H1 (cell line): ENCODE data around the gene PGM2. TPM values are rescaled to one million over a fixed set of nuclear protein-coding genes. Genes with fewer than 3 reads are reported as not detected.

ENCODE experiments used
- CTCF ChIA-PET: fragments of 300-600 bp; sonication (Branson Sonifier 250); formaldehyde crosslinking; loops from one replicate; lab custom pipeline; 2021; ENCODE audit not compliant: partially characterized antibody; lab: Charles Lee
- POLR2A ChIA-PET: fragments of 300-600 bp; sonication (Branson Sonifier 250); formaldehyde crosslinking; loops from one replicate; lab custom pipeline; 2021; ENCODE audit warnings: inconsistent platforms; ENCODE audit not compliant: partially characterized antibody; lab: Charles Lee
- DNase-seq, 2 experiments: peaks; one replicate each; pipeline versions ENCODE4 v3.0.0 to v3.0.0-alpha.2; 2010 to 2022; ENCODE audit warnings: low spot score in 2 of 2, low read depth in 1 of 2, mixed read lengths in 1 of 2
- FAIRE-seq: peaks from 2 replicates; lab custom pipeline; 2011; peaks lifted over from hg19 to GRCh38; lab: Jason Lieb, UNC
- H2AFZ ChIP-seq: 2 replicates; pipeline ENCODE4 v1.8.1; 2012; ENCODE audit warnings: low read length, inconsistent platforms
- H2AK5ac ChIP-seq: 2 replicates; pipeline ENCODE4 v1.6.1; 2013; ENCODE audit warnings: low read depth, low read length
- H2BK120ac ChIP-seq: replicated peaks from 2 replicates; pipeline ENCODE3; 2013; ENCODE audit warnings: low read depth, low read length, inconsistent platforms
- H2BK12ac ChIP-seq: 2 replicates; pipeline ENCODE4 v1.6.1; 2013; ENCODE audit warnings: low read depth, low read length
- H2BK15ac ChIP-seq: 2 replicates; pipeline ENCODE4 v1.6.1; 2013; ENCODE audit warnings: low read length
- H2BK20ac ChIP-seq: 2 replicates; pipeline ENCODE4 v1.6.1; 2013; ENCODE audit warnings: low read length
- H2BK5ac ChIP-seq: 2 replicates; pipeline ENCODE4 v1.6.1; 2013; ENCODE audit warnings: low read depth, low read length
- H3K14ac ChIP-seq: 2 replicates; pipeline ENCODE4 v1.6.1; 2013; ENCODE audit warnings: inconsistent platforms; ENCODE audit not compliant: insufficient read length
- H3K18ac ChIP-seq: 2 replicates; pipeline ENCODE4 v1.6.1; 2013; ENCODE audit warnings: low read length; ENCODE audit errors: extremely low read depth
- H3K23ac ChIP-seq: 2 replicates; pipeline ENCODE4 v1.6.1; 2013; ENCODE audit warnings: inconsistent platforms; ENCODE audit not compliant: insufficient read length
- H3K23me2 ChIP-seq: 2 replicates; pipeline ENCODE4 v1.6.1; 2013; ENCODE audit warnings: low read depth, low read length
- H3K27ac ChIP-seq: 2 replicates; pipeline ENCODE4 v1.6.1; 2011; ENCODE audit warnings: low read depth, low read length, inconsistent platforms
- H3K27me3 ChIP-seq, 4 experiments: replicated peaks in 1 of 4; 1 replicate in 1 of 4; 2 replicates in 3 of 4; pipeline versions ENCODE4 v1.6.1 to v1.8.1; 2011 to 2013; ENCODE audit warnings: low read length in 3 of 4, mild to moderate bottlenecking in 3 of 4, inconsistent platforms in 2 of 4, mixed read lengths in 2 of 4, moderate library complexity in 1 of 4; ENCODE audit not compliant: control insufficient read depth in 3 of 4, insufficient read depth in 3 of 4; ENCODE audit errors: extremely low read depth in 1 of 4
- H3K36me3 ChIP-seq, 4 experiments: 2 replicates each; pipeline versions ENCODE4 v1.6.1 to v1.8.1; 2011 to 2013; ENCODE audit warnings: mild to moderate bottlenecking in 4 of 4, low read length in 3 of 4, moderate library complexity in 2 of 4, control low read depth in 1 of 4, inconsistent platforms in 1 of 4; ENCODE audit not compliant: insufficient read depth in 4 of 4, control insufficient read depth in 2 of 4
- H3K4ac ChIP-seq: replicated peaks from 2 replicates; pipeline ENCODE3; 2013; ENCODE audit warnings: low read length, low read depth, mixed read lengths, inconsistent platforms; ENCODE audit not compliant: insufficient read length
- H3K4me1 ChIP-seq, 4 experiments: replicated peaks in 1 of 4; 1 replicate in 1 of 4; 2 replicates in 3 of 4; pipeline versions ENCODE4 v1.6.1 to v1.8.1; 2011 to 2013; ENCODE audit warnings: low read length in 3 of 4, inconsistent platforms in 2 of 4, mixed read lengths in 1 of 4; ENCODE audit not compliant: insufficient read depth in 4 of 4, control insufficient read depth in 3 of 4
- H3K4me2 ChIP-seq, 2 experiments: 2 replicates each; pipeline versions ENCODE4 v1.6.1 to v1.8.1; 2011 to 2013; ENCODE audit warnings: low read depth in 2 of 2, low read length in 2 of 2, control low read depth in 1 of 2, inconsistent platforms in 1 of 2, mild to moderate bottlenecking in 1 of 2; ENCODE audit not compliant: insufficient read depth in 1 of 2
- H3K4me3 ChIP-seq, 4 experiments: fragments of 200-600, 300-600 bp in 1 of 4; sonication (generic), shearing (Covaris generic), sonication (Bioruptor Twin) in 1 of 4; 2 replicates each; pipeline versions ENCODE4 v1.5.1 to v1.8.1; 2011 to 2016; ENCODE audit warnings: low read length in 4 of 4, low read depth in 3 of 4, control low read depth in 2 of 4, inconsistent platforms in 2 of 4, mild to moderate bottlenecking in 2 of 4, mixed read lengths in 1 of 4, moderate library complexity in 1 of 4; ENCODE audit not compliant: insufficient read depth in 2 of 4; ENCODE audit errors: extremely low read depth in 1 of 4
- H3K56ac ChIP-seq: replicated peaks from 2 replicates; pipeline ENCODE3; 2013; ENCODE audit warnings: low read depth, mild to moderate bottlenecking, mixed read lengths, low read length, inconsistent platforms; ENCODE audit not compliant: insufficient read length
- H3K79me1 ChIP-seq: 2 replicates; pipeline ENCODE4 v1.6.1; 2013; ENCODE audit warnings: low read depth, low read length, control low read depth
- H3K79me2 ChIP-seq, 2 experiments: 2 replicates each; pipeline versions ENCODE4 v1.6.1 to v1.8.1; 2012 to 2013; ENCODE audit warnings: low read length in 2 of 2, mild to moderate bottlenecking in 2 of 2, inconsistent platforms in 1 of 2; ENCODE audit not compliant: insufficient read depth in 2 of 2, control insufficient read depth in 1 of 2
- H3K9ac ChIP-seq, 4 experiments: replicated peaks in 1 of 4; 1 replicate in 1 of 4; 2 replicates in 3 of 4; pipeline versions ENCODE4 v1.6.1 to v1.8.1; 2011 to 2013; ENCODE audit warnings: low read depth in 3 of 4, low read length in 3 of 4, control low read depth in 2 of 4, mild to moderate bottlenecking in 2 of 4, moderate library complexity in 2 of 4, inconsistent platforms in 1 of 4; ENCODE audit errors: extremely low read depth in 1 of 4
- H3K9me3 ChIP-seq, 2 experiments: 2 replicates each; pipeline versions ENCODE4 v1.6.1 to v1.8.1; 2012 to 2013; ENCODE audit warnings: mild to moderate bottlenecking in 2 of 2, moderate library complexity in 2 of 2, control low read depth in 1 of 2, inconsistent platforms in 1 of 2, low read depth in 1 of 2, low read length in 1 of 2, mixed read lengths in 1 of 2; ENCODE audit not compliant: insufficient read depth in 2 of 2
- H4K20me1 ChIP-seq, 2 experiments: replicated peaks in 1 of 2; 2 replicates each; pipeline versions ENCODE3 to v1.8.1; 2011 to 2013; ENCODE audit warnings: inconsistent platforms in 2 of 2, low read length in 2 of 2, mild to moderate bottlenecking in 1 of 2; ENCODE audit not compliant: insufficient read depth in 2 of 2, control insufficient read depth in 1 of 2
- H4K5ac ChIP-seq: 2 replicates; pipeline ENCODE4 v1.6.1; 2013; ENCODE audit warnings: low read length, low read depth, mixed read lengths, inconsistent platforms; ENCODE audit not compliant: insufficient read length
- H4K8ac ChIP-seq: 2 replicates; pipeline ENCODE4 v1.8.0; 2013; ENCODE audit warnings: mild to moderate bottlenecking, moderate library complexity, low read length, inconsistent platforms; ENCODE audit not compliant: insufficient read depth; ENCODE audit errors: extremely low read depth
- H4K91ac ChIP-seq: replicated peaks from 2 replicates; pipeline ENCODE3; 2013; ENCODE audit warnings: low read length, mixed read lengths, inconsistent platforms; ENCODE audit not compliant: insufficient read length
- SRF ChIP-seq: IDR thresholded peaks from 2 replicates; pipeline ENCODE4 v1.6.1; 2011; ENCODE audit warnings: mild to moderate bottlenecking, low read depth, low read length, moderate library complexity
- YY1 ChIP-seq: IDR thresholded peaks from 2 replicates; pipeline ENCODE4 v1.6.1; 2011; ENCODE audit warnings: low read depth, mild to moderate bottlenecking, low read length
- WGBS, 2 experiments: shearing (Covaris generic) in 1 of 2; methylation state at CpG; one replicate each; pipeline versions ENCODE4 v1.1.6 to v1.1.7; 2013 to 2015; ENCODE audit warnings: low lambda C conversion rate in 2 of 2, mixed read lengths in 2 of 2, inconsistent platforms in 1 of 2, low coverage in 1 of 2, missing lambda C conversion rate in 1 of 2; ENCODE audit not compliant: insufficient replicate concordance in 2 of 2, insufficient coverage in 1 of 2, insufficient read length in 1 of 2; ENCODE audit errors: extremely low coverage in 1 of 2, missing lambda C conversion rate in 1 of 2; 5-methylcytosine and 5-hydroxymethylcytosine counted together
- polyA plus RNA-seq, 7 experiments: library from polyadenylated mRNA; depleted of rRNA in 3 of 7; stranded (reverse) in 5 of 7; unstranded in 2 of 7; fragments of >200 nt in 5 of 7; fragments of 200-250 nt in 2 of 7; gene quantifications; 1 replicate in 5 of 7; 2 replicates in 1 of 7; 4 replicates in 1 of 7; pipeline versions ENCODE4 v1.2.1 to v1.2.3, GENCODE V29; 2011 to 2013; ENCODE audit warnings: missing spikeins in 2 of 7, mixed read lengths in 2 of 7
- total RNA-seq: library from RNA; stranded (reverse); fragmentation: NEBNext Ultra II Directional; extraction: Animal tissue kit (Norgen Biotek cat#: 25700); gene quantifications from 2 replicates; pipeline ENCODE4 v1.2.1, GENCODE V29; 2021

PGM2 gene
- total and polyA plus RNA-seq, 2 of the 8 experiments (the other 6 are each of a cell fraction or from before 2014, with no cell fraction given): 7.7 to 38.0 TPM

GRCh38 chr4:37839426-37839825, 12.9 kb downstream of the PGM2 start:
- Histone ChIP-seq H3K9ac (no peak overlapping the region), H3K23ac (no peak overlapping the region), H3K14ac (no peak overlapping the region), H3K23me2 (no peaks in the 10 kb centered on the region), H4K20me1 (no peaks in the 10 kb centered on the region), H2BK5ac (no peak overlapping the region), H3K79me1 (0 out of 2 replicates have a peak, but pooled peaks cover 2% of the 10 kb centered on the region), H2BK12ac (no peak overlapping the region), H2BK20ac (no peak overlapping the region), H2AFZ (no peak overlapping the region), H3K4me3 (no peak overlapping the region), H2BK120ac (no peak overlapping the region), H4K5ac (no peak overlapping the region), H3K4ac (no peak overlapping the region), H2BK15ac (no peak overlapping the region), H3K27me3 (no peaks in the 10 kb centered on the region), H4K8ac (no peak overlapping the region), H3K4me1 (no peaks in the 10 kb centered on the region), H4K91ac (no peak overlapping the region), H3K18ac (no peak overlapping the region), H3K27ac (no peak overlapping the region), H2AK5ac (no peak overlapping the region), H3K79me2 (no peaks in the 10 kb centered on the region), H3K36me3 (peaks cover 2 to 21% (median 12%) of the 10 kb centered on the region in 4 experiments; a peak in 7 of 8 replicates), H3K56ac (no peak overlapping the region), H3K4me2 (no peak overlapping the region), H3K9me3 (no peaks in the 10 kb centered on the region)
- FAIRE-seq (no peak), DNase-seq (no peak)
- CTCF ChIA-PET: interaction anchor here (1.1 to 1.2 kb wide), 3 partner anchors 9 to 204 kb away, joined by 3 to 4 read pairs (median 3); no protein-coding TSS in a partner anchor
- POLR2A ChIA-PET: interaction anchor here (1.4 kb wide), 1 partner anchor 13 kb away, joined by 3 read pairs; the partner anchor contains the start of gene PGM2
- 93% methylated on average over 2 of the region's 2 CpGs; no CpG with 5 or more reads in 1 of the 2 experiments for WGBS, 2 experiments
- TF ChIP-seq SRF (no peak), YY1 (no peak)
